ENCODE data around the gene ERF. TPM values are rescaled to one million over a fixed set of nuclear protein-coding genes. Genes with fewer than 3 reads are reported as not detected.

Gene ERF
- total and polyA plus RNA-seq, 4 donors, result 16.1 to 57.2 (median 37.5) TPM

GRCh38 chr19:42206871-42207755 is 47.8 kb downstream of the ERF start:
- H3K27ac ChIP-seq (ENCODE audit: low read depth, low read length), result no peak overlapping the region
- H3K4me1 ChIP-seq (ENCODE audit: control insufficient read depth, insufficient read depth, low read length), result no peaks in the 10 kb centered on the region
- no peaks in the 10 kb centered on the region for H3K9me3 ChIP-seq (ENCODE audit: control insufficient read depth, insufficient read depth, low read length)
- H3K27me3 ChIP-seq (ENCODE audit: control insufficient read depth, insufficient read depth, low read length), result no peaks in the 10 kb centered on the region
- no peak for DNase-seq (ENCODE audit: low read depth in 4 of 6, low spot score in 6 of 6)
- 95% methylated on average over 14 of the region's 14 CpGs for WGBS (ENCODE audit: insufficient coverage)
- no peak overlapping the region for H3K4me3 ChIP-seq (ENCODE audit: low read depth, low read length)
- H3K36me3 ChIP-seq (ENCODE audit: control insufficient read depth, insufficient read depth, low read length), result peaks cover 82% of the 10 kb centered on the region

DNA sequence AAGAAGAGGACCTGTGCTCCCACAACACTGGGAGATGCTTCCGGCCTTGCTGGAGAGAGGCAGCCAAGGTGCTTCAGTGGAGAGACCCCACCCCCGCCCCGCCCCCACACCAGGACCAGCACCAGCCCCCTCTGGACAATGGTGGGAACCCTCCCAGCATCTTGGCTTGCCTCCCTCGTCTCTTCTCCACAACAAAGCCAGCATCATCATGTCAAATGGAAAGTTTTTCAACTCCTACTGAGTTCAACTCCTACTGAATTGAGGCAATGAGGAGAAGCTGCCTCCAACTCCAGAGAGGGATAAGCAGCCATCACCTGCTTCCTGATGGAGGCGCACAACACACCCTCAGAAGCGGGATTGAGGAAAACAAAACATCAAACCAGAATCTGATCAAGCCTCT is 50.3 kb downstream of the ERF start:
- DNase-seq (ENCODE audit: low read depth in 4 of 6, low spot score in 6 of 6), result no peak
- H3K27ac ChIP-seq (ENCODE audit: low read depth, low read length), result no peak overlapping the region
- H3K27me3 ChIP-seq (ENCODE audit: control insufficient read depth, insufficient read depth, low read length), result no peaks in the 10 kb centered on the region
- no peaks in the 10 kb centered on the region for H3K9me3 ChIP-seq (ENCODE audit: control insufficient read depth, insufficient read depth, low read length)
- peaks cover 84% of the 10 kb centered on the region for H3K36me3 ChIP-seq (ENCODE audit: control insufficient read depth, insufficient read depth, low read length)
- 100% methylated on average over 2 of the region's 6 CpGs for WGBS (ENCODE audit: insufficient coverage)
- H3K4me3 ChIP-seq (ENCODE audit: low read depth, low read length), result no peak overlapping the region
- H3K4me1 ChIP-seq (ENCODE audit: control insufficient read depth, insufficient read depth, low read length), result no peaks in the 10 kb centered on the region

DNA sequence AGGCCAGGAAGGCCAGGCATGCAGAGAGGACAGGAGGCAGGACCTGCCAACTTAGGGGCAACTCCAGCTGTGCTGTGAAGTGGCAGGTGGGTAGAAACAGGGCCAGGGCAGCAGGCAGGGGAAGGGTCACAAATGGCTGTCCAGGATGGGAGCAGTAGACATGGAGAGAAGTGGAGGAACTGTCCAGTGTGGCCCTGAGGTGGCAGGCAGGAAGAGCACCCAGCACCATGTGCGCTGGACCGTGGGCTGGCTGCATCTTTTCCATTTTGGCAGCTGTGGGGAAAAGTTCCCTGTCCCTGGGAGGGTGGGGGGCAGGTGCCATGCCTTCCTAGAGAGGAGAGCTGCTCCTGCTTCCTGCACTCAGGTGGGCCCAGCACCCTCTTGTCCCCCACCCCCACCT is 51.2 kb downstream of the ERF start:
- Histone ChIP-seq H3K27ac (ENCODE audit: low read depth, low read length) (no peak overlapping the region), H3K36me3 (ENCODE audit: control insufficient read depth, insufficient read depth, low read length) (peaks cover 85% of the 10 kb centered on the region), H3K4me3 (ENCODE audit: low read depth, low read length) (no peak overlapping the region), H3K4me1 (ENCODE audit: control insufficient read depth, insufficient read depth, low read length) (peaks cover 7% of the 10 kb centered on the region), H3K9me3 (ENCODE audit: control insufficient read depth, insufficient read depth, low read length) (no peaks in the 10 kb centered on the region), H3K27me3 (ENCODE audit: control insufficient read depth, insufficient read depth, low read length) (no peaks in the 10 kb centered on the region)
- 94% methylated on average over 2 of the region's 2 CpGs for WGBS (ENCODE audit: insufficient coverage)
- no peak for DNase-seq (ENCODE audit: low read depth in 4 of 6, low spot score in 6 of 6)

DNA sequence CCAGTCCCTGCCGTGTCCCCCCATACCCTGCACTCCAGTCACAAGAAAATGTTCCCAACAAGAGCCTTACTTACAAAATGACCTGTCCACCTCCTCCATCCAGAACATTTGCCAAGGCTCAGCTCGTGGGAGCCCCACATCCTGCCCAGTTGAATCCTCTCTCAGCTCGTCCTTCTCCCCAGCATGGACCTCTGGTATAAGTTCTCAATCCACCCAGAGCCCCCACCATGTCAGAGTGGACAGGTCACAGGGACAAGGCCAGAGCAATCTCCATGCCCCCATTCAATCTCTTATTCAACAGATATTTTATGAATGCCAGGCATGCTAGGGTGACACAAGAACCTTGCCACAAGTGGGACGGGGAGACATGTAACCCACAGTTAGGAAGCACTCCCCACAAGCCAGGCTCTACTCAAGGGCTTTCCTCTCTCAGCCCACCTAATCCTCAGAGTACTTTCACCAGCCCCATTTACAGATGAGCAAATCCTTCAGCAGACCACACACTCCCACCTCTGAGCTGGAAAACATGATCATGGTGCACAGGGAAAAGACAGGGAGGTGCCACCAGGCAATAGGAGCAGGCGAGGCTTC is 52.5 kb downstream of the ERF start:
- no peak for DNase-seq (ENCODE audit: low read depth in 4 of 6, low spot score in 6 of 6)
- Histone ChIP-seq H3K27me3 (ENCODE audit: control insufficient read depth, insufficient read depth, low read length) (no peaks in the 10 kb centered on the region), H3K4me3 (ENCODE audit: low read depth, low read length) (no peak overlapping the region), H3K36me3 (ENCODE audit: control insufficient read depth, insufficient read depth, low read length) (peaks cover 83% of the 10 kb centered on the region), H3K9me3 (ENCODE audit: control insufficient read depth, insufficient read depth, low read length) (no peaks in the 10 kb centered on the region), H3K27ac (ENCODE audit: low read depth, low read length) (no peak overlapping the region), H3K4me1 (ENCODE audit: control insufficient read depth, insufficient read depth, low read length) (peaks cover 7% of the 10 kb centered on the region)
- 88% methylated on average over 5 of the region's 5 CpGs for WGBS (ENCODE audit: insufficient coverage)

- H3K9me3 ChIP-seq (ENCODE audit: control insufficient read depth, insufficient read depth, low read length), result no peaks in the 10 kb centered on the region
- no peak overlapping the region for H3K27ac ChIP-seq (ENCODE audit: low read depth, low read length)
- DNase-seq (ENCODE audit: low read depth in 4 of 6, low spot score in 6 of 6), result no peak
- H3K4me3 ChIP-seq (ENCODE audit: low read depth, low read length), result no peak overlapping the region
- peaks cover 83% of the 10 kb centered on the region for H3K36me3 ChIP-seq (ENCODE audit: control insufficient read depth, insufficient read depth, low read length)
- peaks cover 7% of the 10 kb centered on the region for H3K4me1 ChIP-seq (ENCODE audit: control insufficient read depth, insufficient read depth, low read length)
- WGBS (ENCODE audit: insufficient coverage), result 85% methylated on average over 5 of the region's 6 CpGs
- H3K27me3 ChIP-seq (ENCODE audit: control insufficient read depth, insufficient read depth, low read length), result no peaks in the 10 kb centered on the region
Observed at GRCh38 chr19:42201489-42202289, 53.2 kb downstream of the ERF start.

- no peaks in the 10 kb centered on the region for H3K27me3 ChIP-seq (ENCODE audit: control insufficient read depth, insufficient read depth, low read length)
- H3K4me1 ChIP-seq (ENCODE audit: control insufficient read depth, insufficient read depth, low read length), result peaks cover 7% of the 10 kb centered on the region
- no peaks in the 10 kb centered on the region for H3K9me3 ChIP-seq (ENCODE audit: control insufficient read depth, insufficient read depth, low read length)
- H3K27ac ChIP-seq (ENCODE audit: low read depth, low read length), result no peak overlapping the region
- no peak overlapping the region for H3K4me3 ChIP-seq (ENCODE audit: low read depth, low read length)
- no peak for DNase-seq (ENCODE audit: low read depth in 4 of 6, low spot score in 6 of 6)
- no CpG with 5 or more reads among the region's 5 CpGs for WGBS (ENCODE audit: insufficient coverage)
- H3K36me3 ChIP-seq (ENCODE audit: control insufficient read depth, insufficient read depth, low read length), result peaks cover 80% of the 10 kb centered on the region
Observed at GRCh38 chr19:42200116-42200715, 54.7 kb downstream of the ERF start.

DNA sequence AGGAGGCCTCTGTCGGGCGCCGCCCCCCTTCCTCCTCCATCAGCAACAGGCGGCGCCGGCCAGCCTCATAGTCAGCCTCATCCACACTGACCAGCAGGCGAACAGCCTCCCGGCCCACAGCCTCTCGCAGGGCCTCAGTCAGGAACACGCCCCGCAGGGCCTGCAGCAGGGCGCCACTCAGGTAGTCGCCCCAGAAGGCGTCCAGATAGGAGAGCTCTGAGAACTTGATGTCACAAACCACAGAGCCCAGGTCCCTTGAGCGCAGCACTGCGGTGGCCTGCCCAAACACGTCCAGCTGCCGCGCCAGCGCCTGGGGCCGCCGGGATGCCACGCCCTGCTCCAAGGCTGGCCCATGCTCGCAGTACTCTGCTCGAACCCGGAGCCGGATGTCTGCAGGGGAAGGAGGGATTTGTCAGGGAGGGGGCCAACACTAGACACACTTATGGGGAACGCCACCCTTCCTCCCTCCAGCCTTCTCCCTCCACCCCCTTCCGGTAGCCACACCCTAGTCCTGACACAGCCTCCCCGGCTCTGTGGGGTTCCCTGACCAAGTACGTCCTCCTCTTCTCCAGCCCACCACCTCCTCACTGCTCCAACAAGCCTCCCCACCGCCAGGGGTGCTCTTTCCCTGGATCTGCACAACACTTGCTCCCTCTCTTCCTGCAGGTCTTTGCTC is 55.4 kb downstream of the ERF start:
- Histone ChIP-seq H3K36me3 (ENCODE audit: control insufficient read depth, insufficient read depth, low read length) (peaks cover 79% of the 10 kb centered on the region), H3K27me3 (ENCODE audit: control insufficient read depth, insufficient read depth, low read length) (no peaks in the 10 kb centered on the region), H3K4me3 (ENCODE audit: low read depth, low read length) (no peak overlapping the region), H3K4me1 (ENCODE audit: control insufficient read depth, insufficient read depth, low read length) (peaks cover 7% of the 10 kb centered on the region), H3K27ac (ENCODE audit: low read depth, low read length) (no peak overlapping the region), H3K9me3 (ENCODE audit: control insufficient read depth, insufficient read depth, low read length) (no peaks in the 10 kb centered on the region)
- 82% methylated on average over 28 of the region's 32 CpGs for WGBS (ENCODE audit: insufficient coverage)
- DNase-seq (ENCODE audit: low read depth in 4 of 6, low spot score in 6 of 6), result no peak

GRCh38 chr19:42198676-42199439 is 56.1 kb downstream of the ERF start:
- Histone ChIP-seq H3K36me3 (ENCODE audit: control insufficient read depth, insufficient read depth, low read length) (peaks cover 74% of the 10 kb centered on the region), H3K27ac (ENCODE audit: low read depth, low read length) (no peak overlapping the region), H3K9me3 (ENCODE audit: control insufficient read depth, insufficient read depth, low read length) (no peaks in the 10 kb centered on the region), H3K4me3 (ENCODE audit: low read depth, low read length) (no peak overlapping the region), H3K27me3 (ENCODE audit: control insufficient read depth, insufficient read depth, low read length) (no peaks in the 10 kb centered on the region), H3K4me1 (ENCODE audit: control insufficient read depth, insufficient read depth, low read length) (peaks cover 7% of the 10 kb centered on the region)
- WGBS (ENCODE audit: insufficient coverage), result 78% methylated on average over 6 of the region's 7 CpGs
- DNase-seq (ENCODE audit: low read depth in 4 of 6, low spot score in 6 of 6), result no peak
